HG03439 (cell line): Measurements from ENCODE around the gene SDK1.

Source experiments
- ATAC-seq: cut with Tn5 transposase; IDR thresholded peaks from one replicate; pipeline ENCODE4 v1.9.1; 2021; ENCODE audit warnings: mild to moderate bottlenecking, moderate library complexity; ENCODE audit not compliant: unreplicated experiment

Gene SDK1

DNA sequence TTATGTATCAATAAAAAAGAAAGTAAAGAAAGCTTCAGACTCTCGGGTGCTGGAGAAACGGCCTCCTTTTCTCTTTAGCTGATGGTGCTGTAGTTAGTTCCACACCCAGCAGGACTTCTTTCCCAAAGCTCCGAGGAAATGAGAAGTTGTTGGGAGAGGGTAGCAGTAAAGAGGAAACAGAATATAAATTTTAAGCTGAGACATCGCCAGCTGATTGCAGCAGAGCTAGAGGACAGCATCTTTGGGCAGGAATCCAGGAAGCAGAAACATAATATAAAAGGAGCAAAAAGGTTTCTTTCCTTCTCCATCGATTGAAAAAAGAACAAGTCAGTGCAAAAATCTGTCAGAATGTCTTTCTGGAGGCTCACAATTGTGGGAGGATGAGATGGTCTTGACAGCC lies 764.1 kb downstream of the SDK1 start:
- no peak for ATAC-seq

DNA sequence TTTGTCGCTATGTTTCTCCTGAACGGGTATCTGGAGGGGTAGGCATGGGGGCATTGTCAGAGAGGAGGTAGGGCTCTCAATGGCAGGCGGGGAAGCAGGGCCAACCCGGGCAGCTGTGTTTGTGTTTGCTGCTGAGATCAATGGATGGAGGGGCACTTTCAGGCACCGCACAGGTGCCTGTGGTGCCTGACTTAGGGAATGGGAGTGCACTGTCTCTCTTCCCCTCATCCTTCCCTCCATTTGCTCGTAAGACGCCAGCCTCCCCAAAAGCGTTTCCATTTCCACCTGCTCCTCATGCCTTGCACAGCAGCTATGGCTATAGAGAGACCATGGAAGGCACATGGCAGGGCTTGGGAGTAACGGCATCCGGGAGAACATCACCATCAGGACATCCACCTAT lies 765.2 kb downstream of the SDK1 start:
- no peak for ATAC-seq

DNA sequence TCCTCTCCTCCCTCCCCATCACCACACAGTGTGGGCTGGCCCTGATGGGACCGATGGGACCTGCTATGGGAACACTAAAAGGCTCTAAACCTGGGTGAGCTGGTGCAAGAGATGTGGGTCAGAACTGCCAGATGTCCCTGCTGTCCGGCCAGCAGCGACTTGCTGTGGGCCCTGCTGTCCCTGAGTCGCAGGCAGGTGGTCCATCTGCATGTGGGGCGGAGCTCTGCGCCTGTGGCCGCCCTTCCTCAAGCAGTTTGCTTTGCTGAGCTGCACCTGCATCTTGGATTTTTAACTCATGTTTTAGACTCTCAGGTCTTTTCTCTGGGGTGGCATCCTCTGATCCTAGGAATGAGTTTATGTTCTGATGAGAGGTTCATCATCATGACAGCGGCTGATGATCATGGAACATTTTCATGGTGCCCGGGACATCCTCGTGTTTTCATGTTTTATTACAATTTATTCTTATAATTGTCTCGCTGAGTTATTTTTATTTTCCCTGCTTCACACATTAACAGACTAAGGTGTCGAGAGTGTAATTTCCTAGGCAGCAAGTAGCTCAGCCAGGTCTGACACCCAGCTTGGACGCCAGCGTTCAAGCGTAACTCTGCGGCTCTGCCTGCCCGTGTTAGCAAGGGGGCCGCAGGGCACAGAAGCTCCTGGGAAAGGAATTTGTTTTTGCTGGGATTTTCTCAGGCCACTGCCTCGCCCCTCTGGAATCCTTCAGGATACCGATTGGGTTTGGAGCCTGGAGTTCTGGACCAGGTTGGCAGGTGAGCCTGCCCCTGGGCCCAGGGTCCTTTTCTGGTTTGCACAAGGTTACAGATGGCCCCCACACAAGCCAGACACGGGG lies 765.8 kb downstream of the SDK1 start:
- ATAC-seq: no peak

DNA sequence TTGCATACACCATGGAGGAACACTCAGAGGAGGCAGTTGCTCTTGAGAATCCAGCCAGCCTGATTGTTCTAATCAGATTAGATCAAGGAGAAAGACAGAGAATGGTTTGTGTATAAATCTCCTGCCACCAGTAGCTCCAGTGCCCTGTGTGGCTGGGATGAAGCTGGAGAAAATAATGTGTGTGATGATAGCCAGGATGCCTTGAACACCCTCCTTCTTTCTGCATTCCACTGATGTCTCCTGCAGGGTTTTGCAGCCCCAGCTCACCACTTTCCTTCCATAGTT lies 766.4 kb downstream of the SDK1 start:
- no peak for ATAC-seq

DNA sequence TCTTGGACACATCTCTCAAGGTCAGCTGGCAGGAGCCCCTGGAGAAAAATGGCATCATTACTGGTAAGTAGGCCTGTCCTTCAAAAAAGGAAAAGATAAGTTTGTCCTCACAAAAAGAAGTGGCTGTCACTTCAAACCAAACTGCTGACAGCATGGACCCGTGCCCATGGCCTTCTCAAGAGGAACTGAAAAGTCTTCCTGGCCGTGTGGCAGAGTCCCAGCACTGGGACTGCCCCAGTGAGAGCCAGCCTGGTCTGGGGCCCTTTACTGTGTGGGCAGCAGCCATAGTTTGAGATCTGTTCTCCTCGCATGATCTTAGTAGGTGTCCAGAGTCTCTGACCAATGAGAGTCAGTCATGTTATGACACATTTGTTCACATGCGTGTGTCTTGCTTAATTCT lies 766.8 kb downstream of the SDK1 start:
- ATAC-seq: no peak

DNA sequence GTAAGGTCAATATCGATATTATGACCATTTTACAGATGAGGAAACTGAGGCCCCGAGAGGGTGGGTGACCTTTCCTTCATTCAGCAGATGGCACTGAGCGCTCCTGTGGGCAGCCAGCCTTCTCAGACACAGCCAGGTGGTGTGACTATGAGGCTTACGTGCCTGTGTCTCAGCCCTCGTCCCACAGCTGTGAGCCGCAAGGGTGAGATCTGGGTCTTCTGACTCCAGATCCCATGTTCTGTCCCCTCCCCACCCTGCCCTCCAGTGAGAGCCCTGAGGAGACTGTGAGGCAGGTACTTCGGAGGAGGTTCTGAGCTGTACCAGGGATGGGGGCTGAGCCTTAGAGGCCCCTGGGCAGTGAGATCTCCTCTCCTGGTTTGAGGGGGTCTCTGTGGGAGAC lies 767.2 kb downstream of the SDK1 start:
- ATAC-seq: no peak

DNA sequence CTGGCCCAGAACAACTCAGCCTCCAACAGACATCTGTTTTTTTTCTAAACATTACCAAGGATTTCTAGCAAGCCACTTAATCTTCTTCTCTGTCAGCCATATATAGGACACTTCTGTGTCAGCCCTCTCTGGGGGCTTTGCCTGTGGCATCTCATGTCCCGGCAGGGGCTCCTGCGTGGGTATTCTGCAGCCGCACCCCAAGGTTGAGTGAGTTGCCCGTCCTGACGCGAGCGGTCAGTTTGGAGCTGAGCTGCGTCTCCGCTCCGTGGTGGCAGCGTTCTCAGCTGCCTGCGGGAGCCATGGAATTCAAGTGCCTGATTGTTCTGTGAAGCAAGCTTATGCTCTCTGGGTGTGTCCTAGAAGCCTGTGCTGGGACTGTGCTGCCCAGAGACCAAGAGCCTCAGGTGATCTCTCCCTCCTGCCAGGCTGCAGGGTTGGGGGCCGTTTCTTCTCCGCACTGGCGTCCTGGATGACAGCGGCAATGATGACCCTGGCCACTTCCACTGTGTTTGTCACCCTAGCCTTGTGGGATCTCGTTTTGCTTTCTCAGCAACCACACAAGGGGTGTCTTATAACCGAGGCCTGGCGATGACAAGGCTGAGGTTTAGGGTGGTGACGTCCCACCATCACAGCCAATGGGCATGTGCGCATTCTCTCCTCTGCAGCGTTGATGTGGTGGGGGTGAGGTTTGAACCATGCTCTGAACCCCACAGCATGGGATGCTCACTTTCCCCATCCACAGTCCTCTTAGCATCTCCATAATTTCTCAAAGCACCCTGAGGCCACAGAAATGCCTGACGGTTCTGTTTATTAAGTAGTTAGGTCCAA lies 768.4 kb downstream of the SDK1 start:
- ATAC-seq: no peak

DNA sequence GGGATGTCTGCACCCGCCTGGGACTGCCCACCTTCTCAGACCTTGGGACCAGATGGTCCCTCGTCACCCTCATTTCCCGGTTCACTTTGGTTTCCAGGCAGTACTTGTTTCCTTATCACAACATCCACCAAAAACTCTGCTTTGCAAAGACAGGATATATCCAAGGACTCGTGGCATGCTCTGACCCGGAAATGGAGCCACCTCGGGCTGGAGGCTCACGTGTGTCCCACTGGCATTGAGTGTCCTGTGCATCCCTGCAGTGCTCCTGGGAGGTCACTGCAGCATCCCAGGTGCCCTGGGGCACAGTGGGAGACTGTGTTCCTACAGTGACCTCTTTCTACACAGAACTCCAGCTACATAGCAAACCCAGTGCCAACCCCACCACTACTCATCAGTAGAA lies 769.2 kb downstream of the SDK1 start:
- ATAC-seq: no peak

DNA sequence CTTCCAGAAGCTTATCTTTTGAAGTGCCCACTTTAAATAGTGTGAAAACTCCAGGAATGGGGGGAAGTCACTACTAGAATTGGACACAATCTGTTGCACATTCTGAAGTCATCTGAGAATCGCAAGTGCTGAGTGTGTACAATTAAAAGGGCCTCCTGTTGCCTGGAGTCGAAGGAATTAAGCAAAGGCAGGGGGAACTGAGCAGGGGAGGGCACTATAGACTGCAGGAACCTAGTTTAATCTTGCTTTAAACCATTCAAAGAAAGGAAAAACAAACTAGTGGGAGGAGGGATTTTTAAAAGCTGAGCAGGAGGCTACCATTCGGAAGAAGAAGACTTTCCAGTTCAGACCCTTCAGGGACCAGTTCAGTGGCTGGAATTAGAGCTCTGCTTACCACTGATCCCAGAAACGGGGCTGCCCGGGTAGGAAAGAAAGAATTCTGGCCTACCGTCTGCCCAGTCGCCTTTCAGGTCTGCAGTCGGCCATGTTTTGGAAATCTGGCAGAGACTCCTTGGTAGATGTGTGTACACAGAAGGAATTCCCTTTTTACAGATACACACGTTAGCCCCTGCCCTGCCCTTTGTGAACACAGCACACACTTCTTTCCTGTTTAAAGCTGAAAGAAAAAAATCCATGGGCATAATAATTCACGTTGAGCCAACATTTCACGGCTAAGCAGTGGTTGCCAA lies 770.5 kb downstream of the SDK1 start:
- no peak for ATAC-seq

DNA sequence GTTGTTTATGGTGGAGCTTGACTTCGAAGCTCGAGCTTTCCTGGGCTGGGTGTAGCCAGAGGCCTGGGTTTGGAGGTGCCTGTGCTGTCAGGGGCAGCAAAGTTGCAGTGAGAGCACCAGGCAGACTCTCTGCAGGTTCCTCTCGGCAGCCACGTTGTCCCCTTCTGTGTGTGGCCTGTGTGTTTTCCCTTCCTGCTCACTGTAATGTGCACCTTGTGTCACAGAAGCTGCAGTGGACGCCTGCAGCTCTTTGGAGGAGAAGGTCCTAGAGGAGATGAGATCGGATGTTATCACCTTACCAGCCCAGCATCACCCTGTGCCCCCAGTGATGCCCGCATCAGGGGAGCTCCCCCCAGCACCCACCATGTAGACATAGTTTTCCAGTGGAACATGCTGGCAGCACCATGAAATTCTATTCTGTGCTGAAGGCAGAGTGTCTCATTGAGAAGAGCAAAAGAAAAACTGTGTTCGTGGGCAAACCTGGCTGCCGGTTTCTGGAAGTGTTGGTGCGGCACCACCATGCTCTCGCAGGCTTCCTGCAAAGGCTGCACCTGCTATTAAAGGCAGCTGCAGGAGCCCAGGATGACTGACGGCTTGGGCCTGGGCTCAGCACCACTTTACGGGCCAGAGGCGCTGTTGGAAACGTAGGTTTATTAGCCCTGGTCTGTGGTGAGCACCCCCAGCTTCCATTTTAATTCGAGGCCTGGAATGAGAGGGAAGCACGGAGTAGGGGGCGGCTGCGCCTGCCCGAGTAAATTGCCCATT lies 771.3 kb downstream of the SDK1 start:
- no peak for ATAC-seq

DNA sequence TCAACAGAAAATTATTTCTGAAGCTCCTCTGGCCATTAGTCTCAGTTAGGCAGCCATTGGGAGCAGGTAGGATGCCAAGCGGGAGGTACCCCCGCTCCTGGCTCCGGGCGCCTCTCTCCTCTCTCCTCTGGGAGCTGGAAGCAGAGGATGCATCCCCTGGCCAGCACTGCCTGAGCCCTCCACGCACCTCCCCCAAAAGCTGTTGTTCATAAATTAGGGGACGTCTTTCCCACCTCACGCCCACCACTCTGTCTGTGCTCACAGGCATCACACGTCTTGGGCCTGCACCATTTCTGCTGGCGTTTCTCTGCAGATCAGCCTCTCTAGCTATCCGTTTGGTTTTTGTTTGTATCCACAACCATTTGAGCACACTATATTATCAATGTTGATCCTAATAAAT lies 772.0 kb downstream of the SDK1 start:
- ATAC-seq: no peak

DNA sequence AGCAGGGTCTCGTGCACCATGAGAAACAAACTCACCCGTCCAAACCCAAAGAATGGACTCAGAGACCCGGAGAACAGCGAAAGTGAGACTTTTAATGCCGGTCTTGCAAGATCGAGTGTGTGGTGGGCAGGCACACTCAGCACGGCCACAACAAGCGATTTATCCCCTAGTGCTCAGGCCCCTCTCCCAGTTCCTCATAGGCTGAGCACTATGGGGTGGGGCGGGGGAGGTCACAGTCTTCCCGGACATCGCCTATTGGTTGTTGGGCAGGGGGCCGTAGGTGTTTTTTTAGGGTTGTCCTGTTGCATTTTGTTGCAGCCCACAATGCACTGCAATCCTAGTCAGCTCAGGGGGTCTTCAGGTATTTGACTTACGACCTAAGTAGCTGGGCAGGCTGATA lies 772.7 kb downstream of the SDK1 start:
- ATAC-seq: no peak

DNA sequence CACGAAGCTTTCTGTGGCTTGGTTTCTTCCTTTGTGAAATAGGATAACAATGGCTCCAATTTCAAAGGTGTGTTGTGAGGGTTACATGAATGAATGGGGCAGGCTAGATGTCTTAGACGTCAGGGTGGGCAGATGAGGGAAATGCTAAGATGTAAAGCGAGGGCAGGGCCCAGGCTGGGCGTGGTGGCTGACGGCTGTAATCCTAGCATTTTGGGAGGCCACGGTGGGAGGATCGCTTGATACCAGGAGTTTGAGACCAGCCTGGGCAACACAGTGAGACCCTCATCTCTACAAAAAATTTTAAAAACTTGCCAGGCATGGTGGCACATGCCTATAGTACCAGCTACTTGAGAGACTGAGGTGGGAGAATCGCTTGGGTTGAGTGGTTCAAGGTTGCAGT lies 773.4 kb downstream of the SDK1 start:
- no peak for ATAC-seq

DNA sequence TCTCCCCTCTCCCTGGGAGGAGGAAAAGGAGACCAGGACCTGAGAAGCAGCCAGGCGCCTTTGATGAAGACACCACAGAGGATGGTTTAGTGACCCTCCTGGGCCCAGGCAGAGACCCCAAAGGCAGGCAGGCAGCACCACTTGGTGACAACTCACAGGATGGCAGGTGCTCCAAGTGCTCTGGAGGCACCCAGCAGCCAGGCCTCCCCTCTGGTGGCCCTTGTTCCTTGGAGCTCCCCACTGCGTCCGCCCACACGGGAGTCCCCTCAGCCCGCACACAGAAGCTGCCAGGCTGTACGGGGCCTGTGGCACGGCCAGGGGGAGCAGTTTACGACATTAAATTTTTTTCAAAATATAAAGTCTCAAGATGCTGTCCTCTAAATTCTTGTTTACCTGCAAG lies 773.9 kb downstream of the SDK1 start:
- no peak for ATAC-seq

DNA sequence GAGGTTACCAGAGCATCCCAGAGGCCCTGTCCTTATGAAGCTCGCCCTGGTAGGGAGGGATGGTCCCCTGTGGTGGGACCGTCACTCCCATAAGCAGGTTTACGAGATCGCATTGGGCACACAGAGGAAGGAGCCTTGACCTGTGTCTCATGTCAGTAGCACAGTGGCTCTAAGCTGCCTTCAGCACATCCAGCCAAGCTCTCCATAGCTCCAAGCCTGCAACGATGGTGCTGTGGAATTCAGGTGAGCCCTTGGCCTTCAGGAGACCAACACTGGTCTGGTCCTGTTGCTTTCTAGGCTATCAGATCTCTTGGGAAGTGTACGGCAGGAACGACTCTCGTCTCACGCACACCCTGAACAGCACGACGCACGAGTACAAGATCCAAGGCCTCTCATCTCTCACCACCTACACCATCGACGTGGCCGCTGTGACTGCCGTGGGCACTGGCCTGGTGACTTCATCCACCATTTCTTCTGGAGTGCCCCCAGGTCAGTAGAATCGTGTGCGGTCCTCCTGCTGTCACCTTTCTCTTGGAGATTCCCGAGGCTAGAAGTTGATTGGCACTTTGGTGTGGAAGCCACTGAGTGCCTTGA lies 775.7 kb downstream of the SDK1 start:
- no peak for ATAC-seq

DNA sequence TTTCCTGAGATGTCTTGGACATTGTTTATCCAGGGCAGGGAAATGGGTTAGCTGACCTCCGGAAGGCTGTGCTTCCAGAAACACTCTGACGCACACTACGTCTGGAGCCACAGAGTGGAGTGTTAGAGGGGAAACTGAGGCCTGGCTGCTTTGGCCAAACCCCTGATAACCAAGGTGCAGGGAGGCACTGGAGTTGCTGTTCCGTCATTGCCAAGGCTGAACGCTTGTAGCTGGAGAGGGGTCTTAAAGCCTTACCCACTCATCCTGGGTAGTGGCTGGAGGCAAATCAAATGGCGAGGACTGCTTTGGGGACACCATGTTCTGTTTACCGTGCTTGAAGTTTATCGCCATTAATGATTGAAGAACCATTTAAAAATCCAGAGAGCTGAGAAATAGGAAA lies 776.9 kb downstream of the SDK1 start:
- ATAC-seq: no peak

DNA sequence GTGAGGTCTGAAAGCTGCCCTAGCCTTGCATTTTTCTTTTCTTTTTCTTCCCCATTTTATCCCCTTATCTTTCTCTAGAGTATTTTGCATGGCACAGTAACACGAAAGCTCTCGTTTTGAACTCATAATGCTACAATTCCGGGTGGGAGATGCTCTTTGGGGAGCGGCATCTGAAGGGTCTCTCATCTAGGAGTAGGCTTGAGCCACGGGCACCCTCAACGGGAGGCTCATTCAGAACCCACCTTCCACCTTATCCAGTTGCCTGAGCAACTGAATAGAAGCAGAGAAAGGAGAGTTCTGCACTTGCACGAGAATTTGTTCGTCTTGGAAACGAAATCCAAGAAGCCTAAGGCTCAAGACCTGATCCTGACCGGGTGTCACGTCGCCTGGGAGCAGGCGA lies 777.5 kb downstream of the SDK1 start:
- no peak for ATAC-seq

DNA sequence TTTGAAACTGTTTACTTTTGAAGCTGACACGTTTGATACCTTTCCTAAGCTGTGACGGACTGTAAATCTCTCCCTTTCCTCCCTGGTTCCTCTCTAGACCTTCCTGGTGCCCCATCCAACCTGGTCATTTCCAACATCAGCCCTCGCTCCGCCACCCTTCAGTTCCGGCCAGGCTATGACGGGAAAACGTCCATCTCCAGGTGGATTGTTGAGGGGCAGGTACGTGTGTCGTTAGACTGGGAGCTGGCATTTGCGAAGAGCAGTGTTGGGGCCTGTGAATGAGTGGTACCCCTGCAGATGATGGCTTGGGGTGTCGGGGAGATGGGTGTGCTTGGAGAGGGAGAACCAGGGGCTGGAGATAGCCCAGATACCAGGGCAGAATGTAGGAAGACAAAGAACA lies 778.3 kb downstream of the SDK1 start:
- no peak for ATAC-seq

DNA sequence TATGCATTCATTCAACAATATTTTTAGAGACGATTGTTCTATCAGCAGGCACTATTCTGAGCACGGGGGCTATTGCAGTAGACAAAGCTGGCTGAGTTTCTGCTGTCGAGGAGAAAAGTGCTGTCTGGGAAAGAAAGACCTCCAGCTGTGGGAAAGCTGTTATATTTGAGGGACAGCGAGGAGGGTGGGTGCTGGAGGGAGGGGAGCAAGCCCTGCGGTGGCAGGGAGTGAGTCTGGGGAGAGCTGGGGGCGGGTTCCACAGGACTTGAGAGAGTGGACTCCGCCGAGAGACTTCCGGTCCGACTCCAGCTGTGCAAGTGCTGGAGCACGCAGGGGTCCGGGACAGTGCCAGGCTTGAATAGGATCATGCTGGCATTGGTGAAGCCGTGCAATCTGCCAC lies 778.9 kb downstream of the SDK1 start:
- ATAC-seq: no peak

DNA sequence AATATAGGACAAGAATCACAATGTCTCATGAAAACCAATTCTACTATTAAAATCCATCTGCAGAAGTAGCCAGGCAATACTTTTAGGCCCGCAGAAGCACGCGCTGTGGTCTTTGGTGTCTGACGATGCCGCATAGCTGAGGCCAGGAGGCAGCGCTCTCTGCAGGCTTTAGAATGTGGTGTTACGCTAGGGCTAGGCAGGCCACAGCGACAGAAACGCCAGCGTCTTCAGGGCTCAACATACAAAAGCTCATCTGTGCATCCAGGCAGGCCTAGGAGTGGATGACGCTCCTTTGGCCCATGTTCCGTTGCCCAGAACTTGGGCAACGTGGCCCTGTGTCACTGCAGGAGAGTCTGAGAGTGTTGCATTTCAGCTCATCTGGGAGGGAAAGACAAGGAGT lies 779.9 kb downstream of the SDK1 start:
- no peak for ATAC-seq

DNA sequence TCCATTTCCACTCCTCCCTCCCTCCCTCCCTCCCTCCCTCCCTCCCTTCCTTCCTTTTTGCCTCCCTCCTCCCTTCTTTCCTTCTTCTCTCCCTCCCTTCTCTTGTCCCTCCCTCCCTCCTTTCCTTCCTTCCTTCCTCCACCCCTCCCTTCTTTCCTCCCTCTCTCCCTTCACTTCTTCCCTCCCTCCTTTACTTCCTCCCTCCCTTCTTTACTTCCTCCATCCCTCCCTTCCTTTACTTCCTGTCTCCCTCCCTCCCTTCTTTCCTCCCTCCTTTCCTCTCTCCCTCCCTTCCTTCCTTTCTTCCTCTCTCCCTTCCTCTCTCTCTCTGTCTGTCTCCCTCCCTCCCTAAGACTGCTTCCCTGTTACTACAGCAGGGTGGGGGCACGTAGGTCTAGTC lies 782.5 kb downstream of the SDK1 start:
- no peak for ATAC-seq
